Loucy (cell line): ENCODE results near the gene CLIC6.

ENCODE experiments used
- H2AFZ ChIP-seq: fragments of 200-600 bp; sonication (generic); 2 replicates; pipeline ENCODE4 v1.6.0; 2016; ENCODE audit warnings: antibody characterized with exemption, mild to moderate bottlenecking, low read length, moderate library complexity
- H3F3A ChIP-seq: fragments of 200-600 bp; 2 replicates; pipeline ENCODE4 v1.6.0; 2016; ENCODE audit warnings: antibody characterized with exemption, low read depth, mild to moderate bottlenecking
- H3K27me3 ChIP-seq: fragments of 200-600 bp; sonication (generic); 2 replicates; pipeline ENCODE4 v1.6.1; 2014; ENCODE audit warnings: low read length, mild to moderate bottlenecking; ENCODE audit not compliant: insufficient read depth, poor library complexity, severe bottlenecking
- H3K36me3 ChIP-seq: fragments of 200-600 bp; sonication (generic); 2 replicates; pipeline ENCODE4 v1.6.1; 2016; ENCODE audit warnings: low read length; ENCODE audit not compliant: insufficient read depth
- H3K4me1 ChIP-seq: fragments of 200-600 bp; sonication (generic); 2 replicates; pipeline ENCODE4 v1.5.1; 2014; ENCODE audit warnings: low read length, mild to moderate bottlenecking; ENCODE audit not compliant: insufficient read depth, poor library complexity, severe bottlenecking
- H3K4me2 ChIP-seq: fragments of 200-600 bp; sonication (generic); 2 replicates; pipeline ENCODE4 v1.6.0; 2014; ENCODE audit warnings: antibody characterized with exemption, low read length, low read depth, mild to moderate bottlenecking; ENCODE audit not compliant: poor library complexity, severe bottlenecking
- H3K4me3 ChIP-seq: fragments of 200-600 bp; sonication (generic); 2 replicates; pipeline ENCODE4 v1.5.1; 2014; ENCODE audit warnings: low read length, mild to moderate bottlenecking, mixed read lengths; ENCODE audit not compliant: poor library complexity, severe bottlenecking
- H3K79me2 ChIP-seq: fragments of 200-600 bp; sonication (generic); 2 replicates; pipeline ENCODE4 v1.6.1; 2014; ENCODE audit warnings: low read length; ENCODE audit not compliant: insufficient read depth
- H3K9ac ChIP-seq: fragments of 200-600 bp; sonication (generic); 2 replicates; pipeline ENCODE4 v1.6.0; 2014; ENCODE audit warnings: mild to moderate bottlenecking, low read depth, low read length, moderate library complexity; ENCODE audit not compliant: poor library complexity, severe bottlenecking
- H3K9me2 ChIP-seq: fragments of 200-600 bp; sonication (generic); replicated peaks from 2 replicates; pipeline ENCODE4 v1.6.1; 2016; ENCODE audit warnings: low read depth, low read length, mixed read lengths
- H3K9me3 ChIP-seq: fragments of 200-600 bp; sonication (generic); 2 replicates; pipeline ENCODE4 v1.6.1; 2014; ENCODE audit warnings: mild to moderate bottlenecking, antibody characterized with exemption, low read length, low read depth; ENCODE audit not compliant: insufficient read depth
- H4K20me1 ChIP-seq: fragments of 200-600 bp; sonication (generic); 2 replicates; pipeline ENCODE4 v1.6.0; 2014; ENCODE audit warnings: antibody characterized with exemption, low read length, mild to moderate bottlenecking; ENCODE audit not compliant: insufficient read depth, poor library complexity, severe bottlenecking
- EZH2phosphoT487 ChIP-seq: fragments of 200-600 bp; IDR thresholded peaks from 2 replicates; pipeline ENCODE4 v1.6.1; 2018; ENCODE audit warnings: antibody characterized with exemption, mild to moderate bottlenecking, moderate library complexity, borderline replicate concordance
- TF ChIP-seq, protein P1 (sequence below): fragments of 200-600 bp; sonication (generic); conservative IDR thresholded peaks from 2 replicates; pipeline ENCODE4 v1.5.1; 2014; ENCODE audit warnings: mild to moderate bottlenecking, antibody characterized with exemption, low read length

CLIC6 gene

DNA sequence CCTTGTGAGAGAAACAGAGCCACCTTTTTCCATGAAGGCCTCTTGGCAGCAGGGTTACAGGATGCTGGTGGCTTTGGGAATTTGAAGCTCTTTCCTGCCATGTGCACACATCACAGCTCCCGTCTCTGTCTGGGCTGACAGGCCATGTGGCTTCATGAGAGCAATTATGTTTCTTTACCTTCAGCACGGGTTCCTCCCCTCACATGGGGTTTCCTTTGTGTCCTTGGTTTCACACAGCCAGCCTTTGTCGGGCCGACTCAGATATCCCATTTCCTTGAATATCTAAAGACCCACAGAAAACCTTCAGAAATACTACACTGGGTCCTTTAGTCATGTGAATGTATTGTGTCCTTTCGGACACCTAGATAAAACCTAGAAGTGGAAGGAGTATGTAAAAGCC is 7.1 kb downstream of the CLIC6 start:
- H4K20me1 ChIP-seq: no peaks in the 10 kb centered on the region
- TF ChIP-seq EZH2phosphoT487: no peak
- TF ChIP-seq, protein P1, sequence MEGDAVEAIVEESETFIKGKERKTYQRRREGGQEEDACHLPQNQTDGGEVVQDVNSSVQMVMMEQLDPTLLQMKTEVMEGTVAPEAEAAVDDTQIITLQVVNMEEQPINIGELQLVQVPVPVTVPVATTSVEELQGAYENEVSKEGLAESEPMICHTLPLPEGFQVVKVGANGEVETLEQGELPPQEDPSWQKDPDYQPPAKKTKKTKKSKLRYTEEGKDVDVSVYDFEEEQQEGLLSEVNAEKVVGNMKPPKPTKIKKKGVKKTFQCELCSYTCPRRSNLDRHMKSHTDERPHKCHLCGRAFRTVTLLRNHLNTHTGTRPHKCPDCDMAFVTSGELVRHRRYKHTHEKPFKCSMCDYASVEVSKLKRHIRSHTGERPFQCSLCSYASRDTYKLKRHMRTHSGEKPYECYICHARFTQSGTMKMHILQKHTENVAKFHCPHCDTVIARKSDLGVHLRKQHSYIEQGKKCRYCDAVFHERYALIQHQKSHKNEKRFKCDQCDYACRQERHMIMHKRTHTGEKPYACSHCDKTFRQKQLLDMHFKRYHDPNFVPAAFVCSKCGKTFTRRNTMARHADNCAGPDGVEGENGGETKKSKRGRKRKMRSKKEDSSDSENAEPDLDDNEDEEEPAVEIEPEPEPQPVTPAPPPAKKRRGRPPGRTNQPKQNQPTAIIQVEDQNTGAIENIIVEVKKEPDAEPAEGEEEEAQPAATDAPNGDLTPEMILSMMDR: no peak
- no peaks in the 10 kb centered on the region for H3K27me3 ChIP-seq
- no peaks in the 10 kb centered on the region for H3K36me3 ChIP-seq
- no peak overlapping the region for H3K4me3 ChIP-seq
- H3K4me2 ChIP-seq: no peak overlapping the region
- H3K79me2 ChIP-seq: no peaks in the 10 kb centered on the region
- no peaks in the 10 kb centered on the region for H3K4me1 ChIP-seq
- H2AFZ ChIP-seq: no peak overlapping the region
- H3F3A ChIP-seq: no peaks in the 10 kb centered on the region
- H3K9me2 ChIP-seq: no peaks in the 10 kb centered on the region
- H3K9ac ChIP-seq: no peak overlapping the region
- no peaks in the 10 kb centered on the region for H3K9me3 ChIP-seq

GRCh38 chr21:34679051-34679450 is 10.3 kb downstream of the CLIC6 start:
- H3K36me3 ChIP-seq: no peaks in the 10 kb centered on the region
- H3F3A ChIP-seq: no peaks in the 10 kb centered on the region
- H2AFZ ChIP-seq: no peak overlapping the region
- no peaks in the 10 kb centered on the region for H3K9me2 ChIP-seq
- no peak overlapping the region for H3K4me2 ChIP-seq
- H3K9ac ChIP-seq: no peak overlapping the region
- peaks cover 10% of the 10 kb centered on the region; the same call in 1 of the 2 replicates for H3K9me3 ChIP-seq
- no peaks in the 10 kb centered on the region for H3K4me1 ChIP-seq
- H3K4me3 ChIP-seq: no peak overlapping the region
- H3K79me2 ChIP-seq: no peaks in the 10 kb centered on the region
- no peaks in the 10 kb centered on the region for H3K27me3 ChIP-seq
- TF ChIP-seq EZH2phosphoT487: no peak
- TF ChIP-seq, protein P1: no peak
- no peaks in the 10 kb centered on the region for H4K20me1 ChIP-seq

DNA sequence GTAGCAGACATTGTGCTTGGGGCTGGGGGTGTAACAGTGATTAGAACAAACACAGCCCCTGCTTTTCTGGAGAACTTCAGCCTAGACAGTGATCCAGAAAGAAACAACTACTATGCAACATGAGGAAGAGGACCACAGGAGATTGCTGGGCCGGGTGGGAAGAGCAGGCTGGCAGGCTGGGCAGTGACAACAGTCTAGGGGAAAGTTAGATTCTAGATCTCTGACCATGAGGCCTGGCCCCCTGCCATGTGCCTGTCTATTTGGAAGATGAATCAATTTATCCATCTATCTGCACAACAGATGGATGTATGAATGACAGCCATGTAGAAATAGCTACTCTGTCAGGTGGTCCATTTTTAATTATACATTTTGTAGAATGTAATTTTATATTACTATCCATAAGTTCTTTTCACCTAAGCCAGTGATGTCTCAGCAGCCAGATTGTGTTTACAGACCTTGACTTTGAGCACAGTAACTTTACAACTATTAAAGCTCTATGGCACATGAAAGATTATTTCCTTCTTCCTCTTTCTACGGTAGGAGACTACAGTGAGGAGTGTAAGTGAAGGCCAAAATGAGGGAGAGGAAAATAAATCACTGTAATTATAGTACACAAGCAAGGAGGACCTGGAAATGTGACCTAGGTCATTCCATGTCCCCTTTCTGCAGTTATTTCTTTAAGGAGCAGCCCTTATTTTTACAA is 15.5 kb downstream of the CLIC6 start:
- no peak for TF ChIP-seq EZH2phosphoT487
- TF ChIP-seq, protein P1: no peak
- H3K36me3 ChIP-seq: no peaks in the 10 kb centered on the region
- no peaks in the 10 kb centered on the region for H3K9me2 ChIP-seq
- no peak overlapping the region for H3K4me3 ChIP-seq
- H3K27me3 ChIP-seq: no peaks in the 10 kb centered on the region
- H3K79me2 ChIP-seq: no peaks in the 10 kb centered on the region
- H3K9me3 ChIP-seq: peaks cover 10% of the 10 kb centered on the region; the same call in 1 of the 2 replicates
- H3K9ac ChIP-seq: no peak overlapping the region
- H3K4me1 ChIP-seq: no peaks in the 10 kb centered on the region
- no peak overlapping the region for H2AFZ ChIP-seq
- no peaks in the 10 kb centered on the region for H3F3A ChIP-seq
- H4K20me1 ChIP-seq: no peaks in the 10 kb centered on the region
- H3K4me2 ChIP-seq: no peak overlapping the region
